HCT116 (cell line): ENCODE results near the gene POLR2H. TPM values are rescaled to one million over a fixed set of nuclear protein-coding genes. Genes with fewer than 3 reads are reported as not detected.

Source experiments
- ATAC-seq: fragments of 200-7000 bp; cut with Tn5 transposase; 2 replicates; pipeline ENCODE4 v1.9.1; 2020; ENCODE audit warnings: mild to moderate bottlenecking, moderate library complexity
- BruUV-seq: library from RNA; stranded (reverse); fragments of 400-500 nt; replicated peaks from 2 replicates; lab custom pipeline; 2021; lab: Mats Ljungman, UMichigan
- CTCF ChIA-PET: fragments of 300-600 bp; sonication (Branson Sonifier 250); formaldehyde crosslinking; loops from one replicate; lab custom pipeline; 2021; ENCODE audit warnings: antibody characterized with exemption; lab: Charles Lee
- POLR2A ChIA-PET: fragments of 300-600, 350-600 bp; sonication (Branson Sonifier 250); formaldehyde crosslinking; loops from one replicate; lab custom pipeline; 2021; ENCODE audit warnings: antibody characterized with exemption; lab: Charles Lee
- RAD21 ChIA-PET, 2 experiments: fragments of 300-600 bp; sonication (Branson Sonifier 250); formaldehyde crosslinking; loops; one replicate each; lab custom pipeline; 2023; ENCODE audit warnings: low total read pairs in 2 of 2; ENCODE audit not compliant: uncharacterized antibody in 2 of 2, unreplicated experiment in 2 of 2, low non-redundant PET in 1 of 2; lab: Charles Lee
- DNase-seq: peaks from one replicate; pipeline ENCODE4 v3.0.0-alpha.2; 2010; ENCODE audit warnings: low read depth, low spot score
- H2AFZ ChIP-seq: fragments of 200-600 bp; shearing (Covaris generic), sonication (generic); 2 replicates; pipeline ENCODE4 v1.6.1; 2017; ENCODE audit warnings: low read depth, mixed run types, mixed read lengths, antibody characterized with exemption, low read length; ENCODE audit not compliant: poor library complexity, severe bottlenecking
- H3K27ac ChIP-seq: 2 replicates; pipeline ENCODE4 v1.5.1; 2012; ENCODE audit warnings: low read depth, low read length
- H3K27me3 ChIP-seq: fragments of 200-600 bp; sonication (generic); 2 replicates; pipeline ENCODE4 v1.6.1; 2016; ENCODE audit warnings: mixed run types, low read length, mixed read lengths; ENCODE audit not compliant: insufficient read depth
- H3K36me3 ChIP-seq, 2 experiments: fragments of 200-500 bp in 1 of 2; fragments of 200-600 bp in 1 of 2; sonication (Bioruptor generic) in 1 of 2; sonication (generic) in 1 of 2; 2 replicates each; pipeline versions ENCODE4 v1.5.1 to v1.6.1; 2014 to 2016; ENCODE audit warnings: low read length in 2 of 2, inconsistent platforms in 1 of 2, mixed read lengths in 1 of 2, mixed run types in 1 of 2; ENCODE audit not compliant: insufficient read depth in 2 of 2, control insufficient read depth in 1 of 2
- H3K4me1 ChIP-seq, 2 experiments: fragments of 200-600 bp in 1 of 2; sonication (generic) in 1 of 2; 2 replicates each; pipeline versions ENCODE4 v1.5.1 to v1.6.1; 2012 to 2017; ENCODE audit warnings: low read length in 2 of 2, inconsistent platforms in 1 of 2, mild to moderate bottlenecking in 1 of 2, mixed read lengths in 1 of 2, mixed run types in 1 of 2, moderate library complexity in 1 of 2; ENCODE audit not compliant: insufficient read depth in 2 of 2, control insufficient read depth in 1 of 2
- H3K4me2 ChIP-seq: fragments of 200-600 bp; sonication (generic); 2 replicates; pipeline ENCODE4 v1.6.1; 2017; ENCODE audit warnings: mixed run types, low read length, mixed read lengths
- H3K4me3 ChIP-seq, 2 experiments: fragments of 200-600 bp in 1 of 2; sonication (generic) in 1 of 2; replicated peaks in 1 of 2; 2 replicates each; pipeline ENCODE4 v1.5.1; 2011 to 2016; ENCODE audit warnings: low read length in 2 of 2, control low read depth in 1 of 2, low read depth in 1 of 2, mild to moderate bottlenecking in 1 of 2, mixed read lengths in 1 of 2, mixed run types in 1 of 2
- H3K79me2 ChIP-seq: fragments of 200-600 bp; sonication (generic); 2 replicates; pipeline ENCODE4 v1.6.1; 2017; ENCODE audit warnings: mild to moderate bottlenecking, mixed run types, low read length, moderate library complexity, mixed read lengths; ENCODE audit not compliant: insufficient read depth
- H3K9ac ChIP-seq: fragments of 200-600 bp; sonication (generic); 2 replicates; pipeline ENCODE4 v1.6.1; 2016; ENCODE audit warnings: low read length, mixed read lengths
- H3K9me2 ChIP-seq: fragments of 200-600 bp; sonication (generic), shearing (Covaris generic); 2 replicates; pipeline ENCODE4 v1.6.1; 2017; ENCODE audit warnings: mixed run types, mild to moderate bottlenecking, moderate library complexity; ENCODE audit not compliant: insufficient read depth
- H3K9me3 ChIP-seq, 2 experiments: fragments of 200-500 bp in 1 of 2; fragments of 200-600 bp in 1 of 2; sonication (Bioruptor generic) in 1 of 2; sonication (generic) in 1 of 2; 2 replicates each; pipeline ENCODE4 v1.6.1; 2014 to 2017; ENCODE audit warnings: low read length in 2 of 2, mixed read lengths in 2 of 2, inconsistent platforms in 1 of 2, low read depth in 1 of 2, mild to moderate bottlenecking in 1 of 2, mixed run types in 1 of 2, moderate library complexity in 1 of 2; ENCODE audit not compliant: control insufficient read depth in 1 of 2, insufficient read depth in 1 of 2
- H4K20me1 ChIP-seq: fragments of 200-600 bp; sonication (generic), shearing (Covaris generic); 2 replicates; pipeline ENCODE4 v1.6.1; 2017; ENCODE audit warnings: mixed run types, mild to moderate bottlenecking, moderate library complexity; ENCODE audit not compliant: insufficient read depth
- CBX3 ChIP-seq: IDR thresholded peaks from 2 replicates; pipeline ENCODE4 v1.6.1; 2012; ENCODE audit warnings: low read depth
- CEBPB ChIP-seq: IDR thresholded peaks from 2 replicates; pipeline ENCODE4 v1.6.1; 2012; ENCODE audit warnings: low read depth
- EZH2 ChIP-seq: fragments of 200-600 bp; sonication (generic); IDR thresholded peaks from 2 replicates; pipeline ENCODE4 v1.6.1; 2017; ENCODE audit warnings: antibody characterized with exemption, mixed run types
- MAX ChIP-seq: IDR thresholded peaks from 2 replicates; pipeline ENCODE4 v1.6.1; 2012
- POLR2AphosphoS5 ChIP-seq: IDR thresholded peaks from 2 replicates; pipeline ENCODE4 v1.6.1; 2011; ENCODE audit warnings: mild to moderate bottlenecking, low read depth, low read length, moderate library complexity
- RAD21 ChIP-seq: IDR thresholded peaks from 2 replicates; pipeline ENCODE4 v1.6.1; 2012; ENCODE audit warnings: low read depth, mild to moderate bottlenecking
- SRF ChIP-seq: IDR thresholded peaks from 2 replicates; pipeline ENCODE4 v1.6.1; 2012; ENCODE audit warnings: low read depth
- TCF7L2 ChIP-seq: IDR thresholded peaks from 2 replicates; pipeline ENCODE4 v1.7.0; 2011; ENCODE audit warnings: borderline replicate concordance, inconsistent platforms; ENCODE audit not compliant: insufficient read depth, insufficient read length; ENCODE audit errors: extremely low read depth
- YY1 ChIP-seq: IDR thresholded peaks from 2 replicates; pipeline ENCODE4 v1.6.1; 2011; ENCODE audit warnings: low read length, low read depth, moderate library complexity, mild to moderate bottlenecking; ENCODE audit not compliant: insufficient replicate concordance; ENCODE audit errors: extremely low read depth
- ZBTB33 ChIP-seq: IDR thresholded peaks from 2 replicates; pipeline ENCODE4 v1.6.1; 2011; ENCODE audit warnings: mild to moderate bottlenecking, low read length, moderate library complexity; ENCODE audit not compliant: insufficient replicate concordance; ENCODE audit errors: extremely low read depth
- ZNF274 ChIP-seq: fragments of 200-500 bp; sonication (Bioruptor generic); IDR thresholded peaks from 2 replicates; pipeline ENCODE4 v1.6.1; 2014; ENCODE audit warnings: mild to moderate bottlenecking, low read depth, low read length, inconsistent platforms
- intact Hi-C: fragments of 100-400 bp; cut with micrococcal nuclease; formaldehyde crosslinking; loops from 2 replicates; pipeline ENCODE4 v1.10.0; 2022
- total RNA-seq: library from RNA; stranded (reverse); gene quantifications from one replicate; pipeline ENCODE4 v1.2.1, GENCODE V29; 2021; ENCODE audit not compliant: unreplicated experiment

POLR2H gene
- total RNA-seq, 1 experiment from 2014 or later = 156 TPM

- DNase-seq = no peak
- H3K27me3 ChIP-seq = no peaks in the 10 kb centered on the region
- ChIA-PET CTCF (no interaction called here), POLR2A (no interaction called here), RAD21 (no interaction called here)
- H3K9me2 ChIP-seq = no peaks in the 10 kb centered on the region
- no peaks in the 10 kb centered on the region for H3K9me3 ChIP-seq
- peaks cover 0 to 3% of the 10 kb centered on the region in 2 experiments; a peak in 1 of 4 replicates for H3K4me1 ChIP-seq
- TF ChIP-seq SRF (no peak), TCF7L2 (no peak), EZH2 (no peak), YY1 (no peak), ZNF274 (no peak), MAX (no peak), CBX3 (no peak), ZBTB33 (no peak), POLR2AphosphoS5 (no peak), CEBPB (no peak), RAD21 (no peak)
- H3K36me3 ChIP-seq = peaks cover 21 to 24% of the 10 kb centered on the region in 2 experiments; a peak in 3 of 4 replicates
- H4K20me1 ChIP-seq = no peaks in the 10 kb centered on the region
- no peak for ATAC-seq
- no peak overlapping the region for H3K4me3 ChIP-seq
- no peaks in the 10 kb centered on the region for H3K79me2 ChIP-seq
- no TSS peak for BruUV-seq
- no peak overlapping the region for H2AFZ ChIP-seq
- H3K4me2 ChIP-seq = no peak overlapping the region
- no peak overlapping the region for H3K9ac ChIP-seq
- intact Hi-C loops = no loop called here
- no peak overlapping the region for H3K27ac ChIP-seq
Observed at GRCh38 chr3:184352897-184353545, 8.5 kb upstream of the POLR2H start.
